Neural cell (in vitro differentiated cells): Measurements from ENCODE around the gene C5AR1. TPM values are rescaled to one million over a fixed set of nuclear protein-coding genes. Genes with fewer than 3 reads are reported as not detected.

Experiments
- H2AFZ ChIP-seq: fragments of 200-600, 300-800 bp; sonication (generic), shearing (Covaris generic); 2 replicates; pipeline ENCODE4 v1.6.0; 2014; ENCODE audit warnings: low read depth, mild to moderate bottlenecking, antibody characterized with exemption, low read length, moderate library complexity
- H3F3A ChIP-seq: fragments of 200-600 bp; shearing (Covaris generic); 2 replicates; pipeline ENCODE4 v1.6.1; 2016; ENCODE audit warnings: mild to moderate bottlenecking, moderate library complexity, mixed read lengths, antibody characterized with exemption, low read length; ENCODE audit not compliant: insufficient read depth, poor library complexity, severe bottlenecking
- H3K27ac ChIP-seq: fragments of 200-600, 300-800 bp; sonication (generic), shearing (Covaris generic); 2 replicates; pipeline ENCODE4 v1.5.1; 2014; ENCODE audit warnings: mild to moderate bottlenecking, low read length, moderate library complexity
- H3K27me3 ChIP-seq: fragments of 300-800, 200-600 bp; sonication (generic), shearing (Covaris generic); 2 replicates; pipeline ENCODE4 v1.6.0; 2014; ENCODE audit warnings: mild to moderate bottlenecking, low read depth, low read length, moderate library complexity; ENCODE audit not compliant: insufficient read depth
- H3K36me3 ChIP-seq: fragments of 300-800, 200-600 bp; sonication (generic), shearing (Covaris generic); 2 replicates; pipeline ENCODE4 v1.5.1; 2014; ENCODE audit warnings: mild to moderate bottlenecking, antibody characterized with exemption, low read length, moderate library complexity; ENCODE audit not compliant: insufficient read depth
- H3K4me2 ChIP-seq: fragments of 300-800, 200-600 bp; sonication (generic), shearing (Covaris generic); 2 replicates; pipeline ENCODE4 v1.6.0; 2014; ENCODE audit warnings: mild to moderate bottlenecking, low read length
- H3K4me3 ChIP-seq: fragments of 300-800, 200-600 bp; sonication (generic), shearing (Covaris generic); 2 replicates; pipeline ENCODE4 v1.5.1; 2014; ENCODE audit warnings: mild to moderate bottlenecking, low read length, moderate library complexity
- H3K79me2 ChIP-seq: fragments of 200-600 bp; shearing (Covaris generic); replicated peaks from 2 replicates; pipeline ENCODE4 v1.6.0; 2014; ENCODE audit warnings: mild to moderate bottlenecking, low read length, moderate library complexity; ENCODE audit not compliant: insufficient read depth
- H3K9ac ChIP-seq: fragments of 300-800, 200-600 bp; sonication (generic), shearing (Covaris generic); 2 replicates; pipeline ENCODE4 v1.6.1; 2016; ENCODE audit warnings: mild to moderate bottlenecking, low read length, mixed read lengths
- H3K9me2 ChIP-seq: fragments of 200-600 bp; shearing (Covaris generic); 2 replicates; pipeline ENCODE4 v1.6.1; 2016; ENCODE audit warnings: mild to moderate bottlenecking, low read length, mixed read lengths; ENCODE audit not compliant: insufficient read depth
- H3K9me3 ChIP-seq: fragments of 200-600, 300-800 bp; sonication (generic), shearing (Covaris generic); 2 replicates; pipeline ENCODE4 v1.6.1; 2016; ENCODE audit warnings: mild to moderate bottlenecking, mixed run types, low read length, moderate library complexity, mixed read lengths
- H4K20me1 ChIP-seq: fragments of 200-600 bp; shearing (Covaris generic); 2 replicates; pipeline ENCODE4 v1.6.1; 2016; ENCODE audit warnings: mild to moderate bottlenecking, mixed run types; ENCODE audit not compliant: insufficient read depth
- CTCF ChIP-seq: fragments of 450-650 bp; IDR thresholded peaks from 2 replicates; pipeline ENCODE4 v1.5.1; 2014; ENCODE audit warnings: antibody characterized with exemption, mild to moderate bottlenecking, moderate library complexity; ENCODE audit not compliant: poor library complexity, severe bottlenecking
- EP300 ChIP-seq: fragments of 450-650 bp; conservative IDR thresholded peaks from 2 replicates; pipeline ENCODE4 v1.6.1; 2014; ENCODE audit warnings: antibody characterized with exemption, mild to moderate bottlenecking, moderate library complexity; ENCODE audit not compliant: poor library complexity, severe bottlenecking
- POLR2AphosphoS5 ChIP-seq: IDR thresholded peaks from 2 replicates; pipeline ENCODE4 v1.6.1; 2012
- RAD21 ChIP-seq: fragments of 450-650 bp; conservative IDR thresholded peaks from 2 replicates; pipeline ENCODE4 v1.6.1; 2014; ENCODE audit warnings: antibody characterized with exemption, mild to moderate bottlenecking, moderate library complexity
- SMC3 ChIP-seq: fragments of 450-650 bp; conservative IDR thresholded peaks from 2 replicates; pipeline ENCODE4 v1.6.1; 2014; ENCODE audit warnings: antibody characterized with exemption, mild to moderate bottlenecking, moderate library complexity; ENCODE audit not compliant: poor library complexity
- TAF1 ChIP-seq: IDR thresholded peaks from 2 replicates; pipeline ENCODE4 v1.6.1; 2012; ENCODE audit warnings: low read depth
- polyA plus RNA-seq: library from polyadenylated mRNA; depleted of rRNA; stranded (reverse); fragments of >200 nt; gene quantifications from 2 replicates; pipeline ENCODE4 v1.2.3, GENCODE V29; 2014
- TF ChIP-seq, protein P1 (sequence below): IDR thresholded peaks from 2 replicates; pipeline ENCODE4 v1.6.1; 2012; ENCODE audit warnings: borderline replicate concordance

C5AR1 gene
- polyA plus RNA-seq, 1 donor from 2014 or later, result not detected

GRCh38 chr19:47358936-47359335, 49.3 kb downstream of the C5AR1 start:
- TF ChIP-seq CTCF (no peak), SMC3 (no peak), POLR2AphosphoS5 (no peak), RAD21 (no peak)
- TF ChIP-seq, protein P1, sequence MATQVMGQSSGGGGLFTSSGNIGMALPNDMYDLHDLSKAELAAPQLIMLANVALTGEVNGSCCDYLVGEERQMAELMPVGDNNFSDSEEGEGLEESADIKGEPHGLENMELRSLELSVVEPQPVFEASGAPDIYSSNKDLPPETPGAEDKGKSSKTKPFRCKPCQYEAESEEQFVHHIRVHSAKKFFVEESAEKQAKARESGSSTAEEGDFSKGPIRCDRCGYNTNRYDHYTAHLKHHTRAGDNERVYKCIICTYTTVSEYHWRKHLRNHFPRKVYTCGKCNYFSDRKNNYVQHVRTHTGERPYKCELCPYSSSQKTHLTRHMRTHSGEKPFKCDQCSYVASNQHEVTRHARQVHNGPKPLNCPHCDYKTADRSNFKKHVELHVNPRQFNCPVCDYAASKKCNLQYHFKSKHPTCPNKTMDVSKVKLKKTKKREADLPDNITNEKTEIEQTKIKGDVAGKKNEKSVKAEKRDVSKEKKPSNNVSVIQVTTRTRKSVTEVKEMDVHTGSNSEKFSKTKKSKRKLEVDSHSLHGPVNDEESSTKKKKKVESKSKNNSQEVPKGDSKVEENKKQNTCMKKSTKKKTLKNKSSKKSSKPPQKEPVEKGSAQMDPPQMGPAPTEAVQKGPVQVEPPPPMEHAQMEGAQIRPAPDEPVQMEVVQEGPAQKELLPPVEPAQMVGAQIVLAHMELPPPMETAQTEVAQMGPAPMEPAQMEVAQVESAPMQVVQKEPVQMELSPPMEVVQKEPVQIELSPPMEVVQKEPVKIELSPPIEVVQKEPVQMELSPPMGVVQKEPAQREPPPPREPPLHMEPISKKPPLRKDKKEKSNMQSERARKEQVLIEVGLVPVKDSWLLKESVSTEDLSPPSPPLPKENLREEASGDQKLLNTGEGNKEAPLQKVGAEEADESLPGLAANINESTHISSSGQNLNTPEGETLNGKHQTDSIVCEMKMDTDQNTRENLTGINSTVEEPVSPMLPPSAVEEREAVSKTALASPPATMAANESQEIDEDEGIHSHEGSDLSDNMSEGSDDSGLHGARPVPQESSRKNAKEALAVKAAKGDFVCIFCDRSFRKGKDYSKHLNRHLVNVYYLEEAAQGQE, result no peak
- H3K9me2 ChIP-seq, result no peaks in the 10 kb centered on the region
- no peaks in the 10 kb centered on the region for H4K20me1 ChIP-seq
- peaks cover 6% of the 10 kb centered on the region for H3K36me3 ChIP-seq
- no peak overlapping the region for H3K4me2 ChIP-seq
- no peaks in the 10 kb centered on the region for H3K9me3 ChIP-seq
- H3K4me3 ChIP-seq, result no peak overlapping the region
- H3F3A ChIP-seq, result no peaks in the 10 kb centered on the region
- H3K79me2 ChIP-seq, result no peaks in the 10 kb centered on the region
- H2AFZ ChIP-seq, result no peak overlapping the region
- no peak overlapping the region for H3K27ac ChIP-seq
- no peak overlapping the region for H3K9ac ChIP-seq
- H3K27me3 ChIP-seq, result no peaks in the 10 kb centered on the region

DNA sequence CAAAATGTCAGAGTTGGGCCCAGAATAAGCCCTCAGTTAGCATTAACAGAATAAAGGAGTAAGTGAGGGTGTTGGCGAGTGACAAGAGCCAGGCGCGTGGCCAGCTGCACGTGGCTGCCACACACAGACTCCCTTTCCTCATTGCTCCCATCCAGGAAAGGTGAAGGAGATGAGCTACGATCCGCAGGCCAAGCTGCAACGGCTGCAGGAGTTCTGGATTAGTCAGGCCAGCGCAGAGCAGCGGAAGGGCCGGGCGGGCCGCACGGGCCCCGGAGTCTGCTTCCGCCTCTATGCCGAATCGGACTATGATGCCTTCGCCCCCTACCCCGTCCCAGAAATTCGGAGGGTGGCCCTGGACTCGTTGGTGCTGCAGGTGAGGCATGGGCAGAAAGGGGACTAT, 52.7 kb downstream of the C5AR1 start:
- no peak overlapping the region for H3K9ac ChIP-seq
- no peaks in the 10 kb centered on the region for H3K9me3 ChIP-seq
- no peaks in the 10 kb centered on the region for H3K79me2 ChIP-seq
- H2AFZ ChIP-seq, result no peak overlapping the region
- H3K9me2 ChIP-seq, result no peaks in the 10 kb centered on the region
- H3K4me3 ChIP-seq, result no peak overlapping the region
- TF ChIP-seq TAF1, result no peak
- TF ChIP-seq SMC3, result no peak
- TF ChIP-seq POLR2AphosphoS5, result no peak
- no peak for TF ChIP-seq RAD21
- TF ChIP-seq, protein P1, result no peak
- no peak for TF ChIP-seq EP300
- TF ChIP-seq CTCF, result no peak
- peaks cover 6% of the 10 kb centered on the region for H3K36me3 ChIP-seq
- H3F3A ChIP-seq, result no peaks in the 10 kb centered on the region
- no peak overlapping the region for H3K27ac ChIP-seq
- no peak overlapping the region for H3K4me2 ChIP-seq
- no peaks in the 10 kb centered on the region for H4K20me1 ChIP-seq
- no peaks in the 10 kb centered on the region for H3K27me3 ChIP-seq
